Erythroblast (primary cell): ENCODE data around the gene POTEG.
"Not testable (repeated sequence)": the region's sequence is repeated elsewhere in the genome, so short reads cannot be mapped to it uniquely, and the experiment has no call there.

Experiments
- GATA1 ChIP-seq: IDR thresholded peaks from 2 replicates; pipeline ENCODE4 v1.6.1; 2011; ENCODE audit warnings: low read depth, mild to moderate bottlenecking, control low read depth, low read length, moderate library complexity
- POLR2A ChIP-seq: IDR thresholded peaks from 2 replicates; pipeline ENCODE4 v1.6.1; 2011; ENCODE audit warnings: mild to moderate bottlenecking, low read length

DNA sequence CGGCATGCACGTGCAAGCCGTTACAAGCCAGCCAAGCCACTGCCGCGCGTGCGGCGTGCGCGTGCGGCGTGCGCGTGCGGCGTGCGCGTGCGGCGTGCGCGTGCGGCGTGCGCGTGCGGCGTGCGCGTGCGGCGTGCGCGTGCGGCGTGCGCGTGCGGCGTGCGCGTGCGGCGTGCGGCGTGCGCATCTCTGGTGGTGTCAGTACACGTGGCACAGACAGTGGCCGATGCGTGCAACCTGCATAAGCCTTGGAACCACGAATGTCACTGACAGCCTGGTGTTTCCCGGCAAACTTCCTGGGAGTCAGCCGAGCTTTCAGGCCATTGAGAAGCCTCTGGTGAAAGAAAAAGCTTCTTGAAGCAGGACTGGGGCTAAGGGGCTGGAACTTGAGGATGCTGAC lies 750 bp upstream of the POTEG start:
- not testable (repeated sequence) for TF ChIP-seq POLR2A, GATA1
